GM19455 (cell line): ENCODE measurements around the gene EDAR.

Experiments used
- ATAC-seq: cut with Tn5 transposase; IDR thresholded peaks from one replicate; pipeline ENCODE4 v1.9.1; 2021; ENCODE audit not compliant: unreplicated experiment

EDAR gene

GRCh38 chr2:108926561-108927380 lies 62.2 kb downstream of the EDAR start:
- no peak for ATAC-seq

GRCh38 chr2:108925735-108926134 lies 63.3 kb downstream of the EDAR start:
- ATAC-seq: no peak

GRCh38 chr2:108925286-108925685 lies 63.7 kb downstream of the EDAR start:
- ATAC-seq: no peak

GRCh38 chr2:108924580-108925251 lies 64.3 kb downstream of the EDAR start:
- no peak for ATAC-seq

DNA sequence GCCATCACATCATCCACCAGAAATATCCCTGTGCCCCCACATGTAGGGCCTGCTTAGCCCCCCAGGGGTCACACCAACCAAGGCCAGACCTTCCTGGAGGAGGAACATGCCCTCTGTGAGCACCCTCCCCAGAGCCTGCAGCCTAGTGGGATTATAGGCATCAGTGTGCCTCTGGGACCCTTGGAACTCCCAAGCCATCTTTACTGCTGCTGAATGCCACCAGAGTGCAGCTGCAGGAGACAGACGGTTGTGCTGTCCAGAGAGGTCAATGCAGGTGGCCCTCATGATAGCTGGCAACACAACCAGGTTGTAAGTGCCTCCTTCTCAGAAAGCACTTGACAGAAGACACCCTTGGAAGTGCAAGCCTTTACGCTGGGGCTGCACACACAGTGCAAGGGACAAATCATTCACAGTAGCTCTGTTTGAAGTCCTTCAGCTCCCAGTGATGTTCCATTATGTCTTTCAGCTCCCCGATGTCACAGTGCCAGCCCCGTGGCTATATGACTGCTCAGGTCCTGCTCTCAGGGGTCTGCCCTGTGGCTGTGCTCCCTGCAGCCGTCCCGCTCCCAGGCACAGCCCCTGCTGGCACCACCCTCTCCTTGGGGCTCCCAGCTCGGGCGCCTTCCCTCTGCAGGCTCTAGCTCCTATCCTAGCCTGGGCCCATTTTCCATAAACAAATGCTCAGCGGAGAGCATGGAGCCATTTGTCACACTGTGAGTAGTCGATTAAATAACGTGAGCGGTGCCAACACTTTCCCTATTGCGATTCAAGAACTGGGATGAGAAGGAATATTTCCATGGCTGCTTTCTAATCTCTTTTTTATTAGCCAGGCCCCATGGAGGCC lies 65.1 kb downstream of the EDAR start:
- ATAC-seq: no peak

DNA sequence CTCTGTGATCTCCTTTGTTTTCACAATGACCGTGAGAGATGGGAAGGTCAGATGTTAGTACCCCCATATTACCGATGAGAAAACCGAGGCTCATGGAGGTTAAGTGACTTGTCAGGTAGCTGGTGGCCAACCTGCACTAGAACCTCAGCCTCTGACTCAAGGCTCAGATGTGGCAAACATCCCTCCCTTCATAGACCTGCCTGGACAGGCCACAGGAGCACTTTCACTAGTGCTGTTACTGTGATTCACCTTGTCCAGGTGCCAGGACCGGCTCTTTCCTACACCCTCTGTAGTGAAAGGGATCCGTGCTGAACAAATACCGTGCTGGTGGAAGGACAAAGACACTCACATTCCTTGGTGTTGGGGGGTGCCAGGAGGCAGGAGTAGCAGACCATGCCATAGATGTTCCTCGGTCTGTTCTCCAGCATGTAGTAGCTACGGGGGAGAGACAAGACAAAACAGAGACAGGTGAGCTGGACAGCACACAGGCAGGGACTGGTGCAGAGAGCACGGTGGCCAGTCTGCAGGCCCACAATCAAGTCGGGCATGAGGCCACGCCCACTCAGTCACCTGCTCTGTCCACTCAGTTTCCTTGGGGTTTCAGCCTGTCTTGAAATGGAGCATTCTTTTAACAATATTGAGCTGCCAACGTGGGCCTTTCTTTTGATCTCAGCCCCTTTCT lies 65.9 kb downstream of the EDAR start:
- no peak for ATAC-seq

GRCh38 chr2:108922141-108922915 lies 66.7 kb downstream of the EDAR start:
- no peak for ATAC-seq

DNA sequence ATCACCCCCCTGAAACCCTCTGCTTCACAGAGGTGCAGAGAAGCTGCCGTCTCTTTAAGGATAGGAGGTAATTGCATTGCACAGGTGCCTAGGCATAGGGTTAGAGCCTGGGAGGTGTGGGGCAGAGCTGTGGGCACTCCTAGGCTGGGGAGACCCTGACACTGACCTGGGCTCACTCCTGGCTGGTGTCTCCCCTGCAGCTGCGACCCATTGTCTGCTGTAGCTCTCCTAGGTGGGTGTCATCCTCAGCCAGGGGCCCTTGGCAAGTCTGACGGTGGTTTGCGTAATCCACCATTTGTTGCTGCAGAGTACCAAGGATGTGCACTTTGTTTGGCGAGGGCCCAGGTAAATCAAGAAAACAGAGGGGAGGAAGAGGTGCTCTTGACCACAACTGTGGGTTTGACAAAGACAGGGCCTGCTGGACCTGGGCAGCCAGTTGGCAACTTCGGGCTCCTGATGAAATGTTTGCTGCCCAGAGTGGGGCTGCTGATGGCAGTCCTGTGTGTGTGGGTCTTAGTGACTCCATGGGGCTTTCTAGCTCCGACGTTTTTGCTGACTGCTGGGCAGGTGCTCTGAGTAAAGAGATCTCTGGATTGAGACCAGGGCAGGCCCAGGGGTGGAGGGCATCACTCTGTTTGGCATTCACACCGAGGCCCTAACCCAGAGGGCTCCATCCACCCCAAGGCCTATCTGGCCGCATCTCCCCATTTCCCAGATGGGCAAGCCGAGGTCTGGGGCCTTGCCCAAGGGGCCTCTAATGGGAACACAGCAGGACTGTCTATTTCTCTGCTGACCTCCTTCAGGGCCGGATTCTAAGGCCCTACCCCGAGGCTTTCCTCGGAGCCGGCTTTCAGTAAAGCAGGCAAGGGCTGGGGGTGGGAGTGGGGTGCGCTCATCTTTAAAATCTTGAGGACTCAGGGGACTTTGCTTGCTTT lies 67.7 kb downstream of the EDAR start:
- ATAC-seq: no peak

DNA sequence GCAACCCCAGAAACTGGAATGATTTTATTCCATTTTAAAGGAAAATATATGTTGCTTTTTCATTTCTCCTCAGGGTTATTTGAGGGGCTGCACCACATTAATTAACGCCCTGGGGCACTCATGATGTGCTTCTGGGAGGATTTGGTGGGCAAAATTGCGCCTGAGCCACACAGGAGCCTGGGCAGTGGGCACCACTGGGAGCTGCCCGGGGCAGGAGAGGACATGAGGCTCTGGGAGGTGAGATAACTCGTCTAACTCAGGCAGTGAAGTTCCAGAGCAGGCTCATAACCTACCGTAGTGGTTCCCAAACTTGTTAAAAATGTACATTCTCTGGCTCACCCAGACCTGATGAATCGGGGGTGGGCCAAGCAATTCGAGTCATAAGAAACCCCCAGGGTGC lies 68.3 kb downstream of the EDAR start:
- no peak for ATAC-seq

- no peak for ATAC-seq
These were observed 69.2 kb downstream of the EDAR start for GRCh38 chr2:108919571-108920373.

DNA sequence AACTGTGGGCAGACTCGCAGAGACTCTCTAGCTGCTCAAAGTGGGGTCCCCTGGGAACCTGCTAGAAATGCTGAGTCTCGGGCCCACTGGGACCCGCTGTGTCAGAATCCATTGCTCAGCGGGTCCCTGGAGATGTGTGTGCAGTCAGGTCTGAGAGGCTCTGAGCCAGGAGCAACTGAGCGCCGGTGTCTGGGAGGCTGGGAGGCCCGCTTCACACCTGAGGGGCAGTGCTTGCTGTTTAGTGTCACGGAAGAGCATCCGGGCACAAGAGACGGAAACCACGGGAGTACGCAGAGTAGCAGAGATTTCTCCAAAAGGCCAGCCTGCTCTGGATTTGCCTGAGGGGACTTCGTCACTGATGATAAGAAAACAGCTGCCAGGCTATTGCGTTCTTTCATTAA lies 70.1 kb downstream of the EDAR start:
- ATAC-seq: no peak

GRCh38 chr2:108918156-108918874 lies 70.7 kb downstream of the EDAR start:
- ATAC-seq: no peak

DNA sequence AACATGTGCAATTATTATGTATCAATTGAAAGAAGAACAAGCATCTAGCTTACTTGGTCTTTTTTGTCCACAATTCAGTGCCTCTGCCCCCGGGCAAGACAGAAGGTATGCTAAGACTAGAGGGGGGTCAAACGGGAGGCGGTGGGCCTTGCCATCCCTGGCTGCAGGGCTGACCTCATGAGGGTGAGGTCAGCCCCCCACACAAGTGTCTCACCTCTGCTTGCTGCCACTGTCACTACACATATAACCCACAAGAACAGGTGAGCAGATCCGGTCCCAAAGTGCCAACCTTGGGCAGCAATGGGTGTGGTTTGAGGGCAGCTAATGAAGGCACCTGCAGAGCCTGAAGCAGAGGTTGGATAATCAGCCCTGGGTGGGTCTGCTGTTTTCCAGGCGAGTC lies 71.5 kb downstream of the EDAR start:
- no peak for ATAC-seq

GRCh38 chr2:108916796-108917421 lies 72.1 kb downstream of the EDAR start:
- no peak for ATAC-seq

GRCh38 chr2:108916122-108916795 lies 72.8 kb downstream of the EDAR start:
- ATAC-seq: no peak

- ATAC-seq: no peak
These were observed 76.5 kb downstream of the EDAR start for GRCh38 chr2:108912629-108912902.
